KOPT-K1 (cell line): ENCODE measurements around the gene LDAF1.
"Not testable (repeated sequence)": the region's sequence is repeated elsewhere in the genome, so short reads cannot be mapped to it uniquely, and the experiment has no call there.

ENCODE experiments used
- H3K27ac ChIP-seq: fragments of 200-600 bp; sonication (generic); 2 replicates; pipeline ENCODE4 v1.5.1; 2016; ENCODE audit warnings: antibody characterized with exemption, mild to moderate bottlenecking, low read depth, low read length; ENCODE audit not compliant: poor library complexity, severe bottlenecking
- H3K36me3 ChIP-seq: fragments of 200-600 bp; sonication (generic); 2 replicates; pipeline ENCODE4 v1.5.1; 2017; ENCODE audit warnings: antibody characterized with exemption, mild to moderate bottlenecking, low read length, moderate library complexity; ENCODE audit not compliant: insufficient read depth
- H3K9me3 ChIP-seq: fragments of 200-600 bp; sonication (generic); 2 replicates; pipeline ENCODE4 v1.5.1; 2017; ENCODE audit warnings: antibody characterized with exemption, low read length, mild to moderate bottlenecking; ENCODE audit not compliant: insufficient read depth, poor library complexity, severe bottlenecking

Gene LDAF1

DNA sequence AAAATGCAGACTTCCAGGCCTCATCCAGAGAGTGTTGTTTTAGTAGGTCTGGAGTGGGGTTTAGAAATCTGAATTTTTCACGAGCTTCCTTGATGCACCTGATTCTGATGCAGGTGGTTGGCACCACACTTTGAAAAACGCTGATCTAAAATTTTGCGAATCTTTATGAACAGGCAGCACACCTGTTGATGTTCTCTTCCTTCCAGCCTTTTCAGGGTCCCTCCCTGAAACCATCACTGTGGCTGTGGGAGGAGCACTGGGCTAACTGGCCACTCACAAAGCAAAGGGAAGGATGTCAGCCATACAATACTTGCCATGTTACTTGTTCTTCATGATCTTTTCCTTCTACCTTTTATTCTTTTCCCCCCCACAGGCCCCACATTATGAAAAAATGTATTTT, 14.2 kb downstream of the LDAF1 start:
- H3K27ac ChIP-seq = no peak overlapping the region
- H3K9me3 ChIP-seq = no peaks in the 10 kb centered on the region
- peaks cover 19% of the 10 kb centered on the region; the same call in 1 of the 2 replicates for H3K36me3 ChIP-seq

DNA sequence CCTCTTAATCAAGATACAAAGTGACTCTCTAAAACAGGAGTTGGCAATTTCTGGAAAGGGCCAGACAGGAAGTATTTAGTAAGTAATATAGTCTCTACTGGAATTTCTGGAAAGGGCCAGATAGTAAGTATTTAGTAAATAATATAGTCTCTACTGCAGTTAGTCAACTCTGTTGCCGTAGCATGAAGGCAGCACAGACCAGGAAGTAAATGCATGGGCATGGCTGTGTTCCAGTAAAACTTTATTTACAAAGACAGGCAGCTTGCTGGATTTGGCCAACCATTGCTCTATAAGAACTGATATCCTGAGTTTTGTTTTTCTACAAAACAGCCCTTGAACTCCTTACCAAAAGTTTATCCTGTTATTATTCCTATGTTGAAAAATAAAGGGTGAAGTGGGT, 16.9 kb downstream of the LDAF1 start:
- H3K36me3 ChIP-seq = peaks cover 34% of the 10 kb centered on the region
- H3K27ac ChIP-seq = no peak overlapping the region
- peaks cover 13% of the 10 kb centered on the region for H3K9me3 ChIP-seq

DNA sequence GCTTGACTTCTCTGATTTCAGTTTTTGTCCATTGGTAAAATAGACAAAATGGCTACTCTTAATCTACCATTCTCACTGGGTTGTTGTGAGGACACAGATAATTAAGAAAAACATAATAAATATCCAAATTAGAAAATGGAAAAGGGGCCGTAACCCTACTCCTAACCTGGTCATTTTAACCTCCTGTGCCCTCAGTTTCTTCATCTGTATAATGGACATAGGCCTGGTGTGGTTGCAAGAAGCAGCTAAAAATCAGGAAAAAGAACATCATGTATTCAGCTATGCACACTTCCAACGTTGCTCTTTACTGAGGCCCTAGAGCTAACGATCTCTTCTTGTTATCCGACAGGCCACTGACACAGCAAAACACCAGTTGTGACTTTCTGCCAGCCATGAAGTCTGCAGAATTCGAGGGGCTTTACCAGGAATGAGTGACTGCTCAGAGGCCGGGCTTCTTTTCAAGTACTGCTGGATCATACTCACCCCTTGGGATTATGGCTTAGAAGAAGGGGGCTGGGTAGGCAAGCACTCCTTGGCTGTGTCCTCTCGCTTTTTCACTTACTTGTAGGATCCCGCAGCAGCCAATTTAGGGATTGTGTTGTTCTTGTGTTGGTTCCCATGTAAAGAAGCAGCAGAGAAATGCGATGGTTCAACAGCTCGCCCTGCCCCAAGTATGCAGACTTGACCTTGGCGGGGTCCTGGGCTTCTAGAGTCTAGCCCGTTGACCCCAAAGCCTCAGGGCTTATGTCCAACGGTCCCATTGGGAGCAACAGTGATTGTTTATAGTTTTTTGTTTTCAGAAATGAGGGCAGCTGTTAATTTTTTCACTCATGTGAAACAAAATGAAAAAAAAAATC, 20.9 kb downstream of the LDAF1 start:
- H3K36me3 ChIP-seq = peaks cover 20% of the 10 kb centered on the region
- H3K9me3 ChIP-seq = peaks cover 18% of the 10 kb centered on the region
- H3K27ac ChIP-seq = no peak overlapping the region

DNA sequence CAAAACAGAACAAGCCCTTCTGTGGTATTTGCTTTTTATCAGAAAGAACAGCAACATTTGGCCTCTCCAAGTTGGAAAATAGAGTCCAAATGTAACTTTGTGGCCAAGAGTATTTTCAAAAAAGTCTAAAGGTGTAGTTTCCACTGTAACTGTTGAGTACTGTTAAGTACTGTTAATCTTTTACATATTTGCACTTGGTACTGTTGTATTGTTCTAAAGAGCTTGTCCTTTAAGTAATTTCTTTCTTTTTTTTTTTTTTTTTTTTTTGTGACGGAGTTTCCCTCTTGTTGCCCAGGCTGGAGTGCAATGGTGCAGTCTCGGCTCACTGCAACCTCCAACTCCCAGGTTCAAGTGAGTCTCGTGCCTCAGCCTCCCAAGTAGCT, 21.5 kb downstream of the LDAF1 start:
- H3K36me3 ChIP-seq = peaks cover 18% of the 10 kb centered on the region
- H3K9me3 ChIP-seq = peaks cover 18% of the 10 kb centered on the region
- no peak overlapping the region for H3K27ac ChIP-seq

DNA sequence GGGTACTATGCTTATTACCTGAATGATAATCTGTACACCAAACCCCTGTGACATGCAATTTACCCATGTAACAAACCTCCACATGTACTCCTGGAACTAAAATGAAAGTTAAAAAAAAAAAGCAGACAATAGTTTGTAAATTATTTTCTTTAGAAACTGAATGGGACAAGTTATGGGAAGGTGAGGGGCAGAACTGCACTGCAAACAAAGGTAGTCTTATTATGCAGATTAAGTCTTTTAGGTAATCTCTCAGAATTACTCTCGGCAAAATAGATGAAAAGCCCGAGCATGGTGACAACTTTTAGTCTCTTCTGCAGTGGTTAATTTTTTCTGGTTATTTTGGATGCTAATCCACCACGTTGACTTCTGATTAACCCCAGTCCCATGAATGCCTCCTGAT, 25.5 kb downstream of the LDAF1 start:
- Histone ChIP-seq H3K27ac (no peak overlapping the region), H3K9me3 (peaks cover 11% of the 10 kb centered on the region), H3K36me3 (peaks cover 11% of the 10 kb centered on the region)

DNA sequence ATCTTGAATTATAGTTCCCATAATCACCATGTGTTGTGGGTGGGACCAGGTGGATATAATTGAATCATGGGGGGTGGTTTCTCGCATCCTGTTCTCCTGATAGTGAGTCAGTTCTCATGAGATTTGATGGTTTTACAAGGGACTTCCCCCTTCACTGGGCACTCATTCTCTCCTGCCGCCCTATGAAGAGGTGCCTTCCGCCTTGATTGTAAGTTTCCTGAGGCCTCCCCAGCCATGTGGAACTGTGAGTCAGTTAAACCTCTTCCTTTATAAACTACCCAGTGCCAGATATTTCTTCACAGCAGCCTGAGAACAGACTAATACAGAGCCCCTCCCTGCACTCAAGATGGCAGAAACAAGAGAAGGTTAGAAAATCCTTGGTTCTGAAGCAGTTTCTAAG, 26.4 kb downstream of the LDAF1 start:
- peaks cover 5% of the 10 kb centered on the region for H3K9me3 ChIP-seq
- peaks cover 3% of the 10 kb centered on the region; the same call in 1 of the 2 replicates for H3K36me3 ChIP-seq
- no peak overlapping the region for H3K27ac ChIP-seq

DNA sequence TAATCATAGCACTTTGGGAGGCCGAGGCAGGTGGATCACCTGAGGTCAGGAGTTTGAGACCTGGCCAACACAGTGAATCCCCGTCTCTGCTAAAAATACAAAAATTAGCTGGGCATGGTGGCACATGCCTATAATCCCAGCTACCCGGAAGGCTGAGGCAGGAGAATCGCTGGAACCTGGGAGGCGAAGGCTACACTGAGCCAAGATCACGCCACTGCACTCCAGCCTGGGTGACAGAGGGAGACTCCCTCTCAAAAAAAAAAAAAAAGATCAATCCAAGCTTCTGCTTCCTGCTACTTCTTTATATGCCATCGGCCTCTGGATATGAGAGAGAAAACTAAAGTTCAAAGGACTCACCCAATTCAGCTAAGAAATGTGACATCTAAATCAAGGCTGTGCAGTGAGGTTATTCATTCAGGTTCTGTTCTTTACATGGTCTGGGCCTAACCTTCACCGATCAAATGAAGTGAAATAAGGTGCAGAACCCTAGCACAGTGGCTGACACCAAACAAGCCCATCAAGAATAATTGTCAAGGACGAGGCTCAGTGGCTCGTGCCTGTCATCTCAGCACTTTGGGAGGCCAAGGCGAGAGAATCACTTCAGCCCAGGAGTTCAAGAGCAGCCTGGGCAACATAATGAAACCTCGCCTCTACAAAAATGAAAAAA, 27.3 kb downstream of the LDAF1 start:
- no peak overlapping the region for H3K27ac ChIP-seq

DNA sequence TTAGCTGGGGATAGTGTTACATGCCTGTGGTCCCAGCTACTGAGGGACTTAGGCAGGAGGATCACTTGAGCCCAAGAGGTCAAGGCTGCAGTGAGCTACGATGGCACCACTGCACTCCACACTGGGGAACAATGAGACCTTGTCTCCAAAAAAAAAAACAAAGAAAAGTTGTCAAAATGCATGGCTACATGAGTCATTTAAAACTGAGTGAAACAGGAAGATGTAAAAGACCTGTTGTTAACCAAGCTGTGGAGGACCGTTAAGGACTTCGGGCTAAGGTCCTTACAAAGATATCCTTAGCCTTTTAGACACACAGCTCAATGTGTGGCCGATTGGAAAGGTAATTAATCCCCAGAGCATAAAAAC, 27.8 kb downstream of the LDAF1 start:
- Histone ChIP-seq H3K9me3 (peaks cover 12% of the 10 kb centered on the region), H3K36me3 (no peaks in the 10 kb centered on the region), H3K27ac (no peak overlapping the region)

More for the DNA sequence above, 27.3 kb downstream of the LDAF1 start:
- Histone ChIP-seq H3K9me3 (peaks cover 13% of the 10 kb centered on the region), H3K36me3 (no peaks in the 10 kb centered on the region; the same call in 1 of the 2 replicates)

DNA sequence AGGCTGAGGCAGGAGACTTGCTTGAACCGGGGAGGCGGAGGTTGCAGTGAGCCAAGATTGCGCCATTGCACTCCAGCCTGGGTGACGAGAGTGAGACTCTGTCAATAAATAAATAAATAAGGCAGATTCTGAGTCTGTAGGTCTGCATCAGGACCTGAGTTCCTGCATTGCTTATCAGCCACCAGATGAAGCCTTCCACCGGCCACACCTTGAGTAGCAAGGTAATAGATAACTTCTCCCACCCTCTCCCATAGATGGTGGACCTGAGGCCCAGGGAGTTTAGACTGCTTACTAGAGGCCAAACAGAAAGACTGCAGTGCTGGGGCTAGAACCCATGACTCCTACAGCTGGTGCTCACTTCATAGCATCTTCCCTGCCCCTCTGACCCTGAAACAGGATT, 30.8 kb downstream of the LDAF1 start:
- Histone ChIP-seq H3K27ac (no peak overlapping the region), H3K36me3 (no peaks in the 10 kb centered on the region), H3K9me3 (peaks cover 12% of the 10 kb centered on the region)

DNA sequence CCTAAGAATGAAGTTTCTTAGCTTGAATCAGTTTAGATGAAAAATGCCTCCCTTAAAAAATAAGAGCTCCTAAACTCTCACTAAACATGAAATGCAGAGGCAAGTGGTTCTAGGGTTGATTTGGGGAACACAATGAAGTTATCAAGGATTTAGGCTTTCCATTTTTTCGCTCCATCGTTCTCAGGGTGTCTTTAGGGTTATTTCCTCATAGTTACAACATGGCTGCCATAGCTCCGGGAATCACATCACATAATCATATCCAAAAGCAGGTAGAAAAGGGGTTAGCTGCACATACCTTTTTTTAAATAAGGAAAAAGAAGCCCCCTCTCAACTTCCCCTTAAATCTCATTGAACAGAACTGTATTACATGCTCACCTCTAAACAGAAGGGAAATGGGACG, 31.5 kb downstream of the LDAF1 start:
- H3K36me3 ChIP-seq = no peaks in the 10 kb centered on the region
- peaks cover 12% of the 10 kb centered on the region for H3K9me3 ChIP-seq
- no peak overlapping the region for H3K27ac ChIP-seq

DNA sequence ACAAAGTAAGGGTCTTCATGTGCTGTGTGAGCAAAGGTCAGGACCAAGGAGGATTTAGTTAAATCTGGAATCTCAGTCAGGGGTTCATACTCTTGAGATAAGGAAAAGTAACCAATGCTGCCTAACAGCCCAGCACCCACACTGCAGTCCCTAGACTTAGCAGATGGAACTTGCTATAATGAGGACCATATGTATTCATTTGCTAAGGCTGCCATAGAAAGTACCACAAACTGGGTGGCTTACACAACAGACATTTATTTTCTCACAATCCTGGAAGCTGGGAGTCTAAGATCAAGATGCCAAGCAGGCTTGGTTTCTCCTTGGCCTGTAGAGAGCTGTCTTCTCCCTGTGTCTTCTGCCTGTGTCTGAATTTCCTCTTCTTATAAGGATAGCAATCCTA, 32.1 kb downstream of the LDAF1 start:
- peaks cover 12% of the 10 kb centered on the region for H3K9me3 ChIP-seq
- no peak overlapping the region for H3K27ac ChIP-seq
- H3K36me3 ChIP-seq = no peaks in the 10 kb centered on the region

DNA sequence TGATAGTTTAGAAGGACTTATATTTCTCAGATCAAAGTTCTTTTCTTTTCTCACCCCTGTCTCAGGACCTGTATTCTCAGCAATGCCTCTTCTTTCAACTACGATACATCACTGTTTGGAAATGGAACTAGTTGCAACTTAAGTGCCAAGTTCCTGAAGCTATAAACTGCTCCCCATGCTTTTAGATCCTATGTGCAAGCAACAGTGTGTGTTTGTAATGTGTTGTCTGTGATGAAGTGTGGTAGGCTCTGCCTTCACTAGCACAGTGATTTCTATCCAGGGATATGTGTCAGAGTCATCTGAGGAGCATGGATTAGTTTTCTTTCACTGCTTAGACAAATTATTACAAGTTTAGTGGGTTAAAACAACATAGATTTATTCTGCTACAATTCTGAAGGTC, 34.5 kb downstream of the LDAF1 start:
- H3K27ac ChIP-seq = no peak overlapping the region
- H3K36me3 ChIP-seq = no peaks in the 10 kb centered on the region
- peaks cover 12% of the 10 kb centered on the region for H3K9me3 ChIP-seq

DNA sequence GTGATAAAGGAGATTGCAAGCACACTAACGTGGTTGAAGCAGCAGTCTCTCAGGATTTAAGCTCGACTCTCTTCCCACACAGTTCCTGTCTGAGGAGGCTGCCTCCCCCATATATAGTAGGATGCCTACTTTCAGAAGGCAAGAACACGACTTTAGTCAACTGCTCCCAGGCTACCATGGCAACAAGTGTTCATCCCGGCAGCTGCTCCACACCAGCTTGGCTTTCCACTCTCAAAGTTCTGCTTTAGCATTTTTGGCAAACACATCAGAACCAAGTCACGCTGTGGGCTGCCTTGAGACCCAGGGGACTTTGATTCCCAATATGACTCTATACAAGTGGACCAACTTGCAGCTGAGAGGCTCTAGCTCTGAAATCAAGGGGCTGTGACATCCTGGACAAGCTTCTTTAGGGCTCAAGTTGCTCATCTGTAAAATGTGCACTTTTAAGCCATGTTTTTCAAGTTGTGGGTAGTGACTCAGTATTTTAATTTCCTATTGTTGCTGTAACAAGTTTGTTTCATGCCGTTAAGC, 36.4 kb downstream of the LDAF1 start:
- no peak overlapping the region for H3K27ac ChIP-seq
- H3K9me3 ChIP-seq = peaks cover 12% of the 10 kb centered on the region
- no peaks in the 10 kb centered on the region for H3K36me3 ChIP-seq

DNA sequence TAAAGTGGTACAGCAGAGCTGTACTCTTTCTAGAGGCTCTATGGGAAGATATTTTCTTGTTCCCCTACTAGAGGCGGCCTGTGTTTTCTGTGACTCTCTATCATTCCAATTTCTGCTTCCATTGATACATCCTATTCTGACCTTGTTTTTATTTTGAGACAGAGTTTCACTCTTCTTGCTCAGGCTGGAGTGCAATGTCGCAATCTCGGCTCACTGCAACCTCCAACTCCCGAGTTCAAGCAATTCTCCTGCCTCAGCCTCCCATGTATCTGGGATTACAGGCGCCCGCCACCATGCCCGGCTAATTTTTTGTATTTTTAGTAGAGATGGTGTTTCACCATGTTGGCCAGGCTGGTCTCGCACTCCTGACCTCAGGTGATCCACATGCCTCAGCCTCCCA, 36.9 kb downstream of the LDAF1 start:
- not testable (repeated sequence) for H3K27ac ChIP-seq, H3K36me3 ChIP-seq, H3K9me3 ChIP-seq

DNA sequence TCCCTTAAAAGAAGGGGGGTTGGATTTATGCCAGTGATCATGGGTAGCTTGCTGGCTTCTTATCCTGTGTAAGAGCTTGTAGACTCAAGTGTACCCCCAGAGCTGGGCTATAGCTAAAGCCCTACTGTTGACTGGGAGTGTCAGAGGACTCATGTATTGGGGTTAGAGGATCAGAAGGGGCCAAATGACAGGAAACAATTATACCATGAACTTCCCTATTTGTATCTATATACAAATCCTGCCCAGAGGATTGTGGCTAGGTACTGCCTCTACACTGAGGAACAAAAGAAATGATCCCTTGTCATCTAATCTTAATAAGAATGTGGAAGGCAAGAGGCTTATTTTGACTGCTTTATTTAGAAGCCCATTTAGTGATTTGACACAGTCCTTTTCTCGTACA, 38.6 kb downstream of the LDAF1 start:
- Histone ChIP-seq H3K9me3 (peaks cover 1% of the 10 kb centered on the region), H3K27ac (no peak overlapping the region), H3K36me3 (no peaks in the 10 kb centered on the region)
